SK-N-SH (cell line): ENCODE results near the gene BOD1L1. TPM values are rescaled to one million over a fixed set of nuclear protein-coding genes. Genes with fewer than 3 reads are reported as not detected.

Source experiments
- CTCF ChIA-PET: fragments of 300-600, 350-600 bp; formaldehyde crosslinking; extraction: SDS; loops from one replicate; lab custom pipeline; 2021; lab: Yijun Ruan, JAX
- POLR2A ChIA-PET: fragments of 350-600 bp; sonication (Branson Sonifier 250); formaldehyde crosslinking; extraction: SDS; loops from one replicate; lab custom pipeline; 2020; ENCODE audit warnings: antibody characterized with exemption, inconsistent platforms; lab: Yijun Ruan, JAX
- DNase-seq: peaks from one replicate; pipeline ENCODE4 v3.0.0; 2012
- H2AFZ ChIP-seq: fragments of 200-600 bp; sonication (generic); 2 replicates; pipeline ENCODE4 v1.8.1; 2016; ENCODE audit warnings: antibody characterized with exemption, mild to moderate bottlenecking, low read depth
- H3F3A ChIP-seq: fragments of 200-600 bp; sonication (generic); replicated peaks from 2 replicates; pipeline ENCODE3; 2016; ENCODE audit warnings: antibody characterized with exemption, mild to moderate bottlenecking; ENCODE audit not compliant: insufficient read depth
- H3K27ac ChIP-seq, 2 experiments: fragments of 200-500 bp in 1 of 2; fragments of 200-600 bp in 1 of 2; sonication (Bioruptor generic) in 1 of 2; sonication (generic), shearing (Covaris generic) in 1 of 2; 2 replicates each; pipeline versions ENCODE4 v1.5.1 to v1.6.1; 2014 to 2016; ENCODE audit warnings: low read depth in 2 of 2, inconsistent platforms in 1 of 2, low read length in 1 of 2, mild to moderate bottlenecking in 1 of 2, mixed read lengths in 1 of 2
- H3K27me3 ChIP-seq: fragments of 200-600 bp; sonication (generic), shearing (Covaris generic); 2 replicates; pipeline ENCODE4 v1.6.1; 2016; ENCODE audit warnings: mixed run types; ENCODE audit not compliant: insufficient read depth
- H3K36me3 ChIP-seq, 2 experiments: fragments of 200-500 bp in 1 of 2; fragments of 200-600 bp in 1 of 2; sonication (Bioruptor generic) in 1 of 2; sonication (generic) in 1 of 2; replicated peaks in 1 of 2; 2 replicates each; pipeline versions ENCODE3 to v1.5.1; 2014 to 2016; ENCODE audit warnings: low read length in 1 of 2, mild to moderate bottlenecking in 1 of 2; ENCODE audit not compliant: insufficient read depth in 2 of 2, control insufficient read depth in 1 of 2
- H3K4me1 ChIP-seq, 2 experiments: fragments of 200-500 bp in 1 of 2; fragments of 200-600 bp in 1 of 2; sonication (Bioruptor generic) in 1 of 2; sonication (generic), shearing (Covaris generic) in 1 of 2; 2 replicates each; pipeline versions ENCODE4 v1.5.1 to v1.6.1; 2014 to 2016; ENCODE audit warnings: low read depth in 1 of 2, low read length in 1 of 2, mixed run types in 1 of 2; ENCODE audit not compliant: insufficient read depth in 2 of 2, control insufficient read depth in 1 of 2
- H3K4me2 ChIP-seq: fragments of 200-600 bp; sonication (generic), shearing (Covaris generic); 2 replicates; pipeline ENCODE4 v1.6.1; 2017; ENCODE audit warnings: mixed run types
- H3K4me3 ChIP-seq, 2 experiments: fragments of 200-500 bp in 1 of 2; fragments of 200-600 bp in 1 of 2; sonication (Bioruptor generic) in 1 of 2; sonication (generic), shearing (Covaris generic) in 1 of 2; 2 replicates each; pipeline versions ENCODE4 v1.5.1 to v1.8.1; 2014 to 2016; ENCODE audit warnings: low read depth in 2 of 2, inconsistent platforms in 1 of 2, low read length in 1 of 2, mild to moderate bottlenecking in 1 of 2, mixed read lengths in 1 of 2, moderate library complexity in 1 of 2
- H3K79me2 ChIP-seq: fragments of 200-600 bp; sonication (generic); 2 replicates; pipeline ENCODE4 v1.8.1; 2017; ENCODE audit warnings: mild to moderate bottlenecking; ENCODE audit not compliant: insufficient read depth
- H3K9ac ChIP-seq: fragments of 200-600 bp; sonication (generic); 2 replicates; pipeline ENCODE4 v1.6.1; 2017; ENCODE audit warnings: mixed run types
- H3K9me2 ChIP-seq: fragments of 200-600 bp; sonication (generic); 2 replicates; pipeline ENCODE4 v1.6.1; 2017; ENCODE audit warnings: mixed run types
- H3K9me3 ChIP-seq: fragments of 200-600 bp; sonication (generic); 2 replicates; pipeline ENCODE4 v1.6.1; 2017; ENCODE audit warnings: mixed run types, mild to moderate bottlenecking, moderate library complexity
- H4K20me1 ChIP-seq: fragments of 200-600 bp; sonication (generic); 2 replicates; pipeline ENCODE4 v1.6.1; 2017; ENCODE audit warnings: mild to moderate bottlenecking, mixed run types; ENCODE audit not compliant: insufficient read depth
- CHD2 ChIP-seq: fragments of 150-350 bp; IDR thresholded peaks from 2 replicates; pipeline ENCODE4 v1.6.1; 2018; ENCODE audit warnings: low read length; ENCODE audit not compliant: partially characterized antibody
- EZH2phosphoT487 ChIP-seq: fragments of 200-600 bp; sonication (generic); IDR thresholded peaks from 2 replicates; pipeline ENCODE4 v1.6.1; 2017; ENCODE audit warnings: low read depth, mixed run types, mild to moderate bottlenecking, antibody characterized with exemption, moderate library complexity, borderline replicate concordance
- FOXM1 ChIP-seq: IDR thresholded peaks from 2 replicates; pipeline ENCODE4 v1.4.0; 2012; ENCODE audit warnings: low read depth, mild to moderate bottlenecking
- JUND ChIP-seq: IDR thresholded peaks from 2 replicates; pipeline ENCODE4 v1.4.0; 2012
- MXI1 ChIP-seq: IDR thresholded peaks from 2 replicates; pipeline ENCODE4 v1.6.1; 2012; ENCODE audit warnings: mild to moderate bottlenecking, low read depth, low read length, improper control_type of control experiment
- NFIC ChIP-seq: IDR thresholded peaks from 2 replicates; pipeline ENCODE4 v1.4.0; 2012; ENCODE audit warnings: borderline replicate concordance
- RCOR1 ChIP-seq: fragments of 150-350 bp; IDR thresholded peaks from 2 replicates; pipeline ENCODE4 v1.6.1; 2017; ENCODE audit warnings: antibody characterized with exemption, low read length
- TAF1 ChIP-seq: IDR thresholded peaks from 2 replicates; pipeline ENCODE4 v1.6.1; 2012; ENCODE audit warnings: low read depth, mild to moderate bottlenecking, low read length, moderate library complexity, borderline replicate concordance
- YY1 ChIP-seq: IDR thresholded peaks from 2 replicates; pipeline ENCODE4 v1.4.0; 2012; ENCODE audit warnings: low read depth, mild to moderate bottlenecking
- WGBS: methylation state at CpG from one replicate; pipeline ENCODE4 v1.1.6; 2017; ENCODE audit warnings: low lambda C conversion rate; 5-methylcytosine and 5-hydroxymethylcytosine counted together
- polyA plus RNA-seq, 3 experiments: library from polyadenylated mRNA; depleted of rRNA; stranded (reverse); fragments of >200 nt; gene quantifications; 2 replicates each; pipeline ENCODE4 v1.2.3, GENCODE V29; 2012
- TF ChIP-seq, protein P1 (sequence below): fragments of 150-350 bp; IDR thresholded peaks from 2 replicates; pipeline ENCODE4 v1.6.1; 2016; ENCODE audit warnings: mild to moderate bottlenecking, low read depth, low read length
- TF ChIP-seq, protein P2 (sequence below): fragments of 150-350 bp; IDR thresholded peaks from 2 replicates; pipeline ENCODE4 v1.6.1; 2017; ENCODE audit warnings: antibody characterized with exemption, low read length, low read depth, borderline replicate concordance

BOD1L1 gene
- polyA plus RNA-seq, 1 of the 3 experiments (the other 2 are of a cell fraction) = 12.5 TPM

DNA sequence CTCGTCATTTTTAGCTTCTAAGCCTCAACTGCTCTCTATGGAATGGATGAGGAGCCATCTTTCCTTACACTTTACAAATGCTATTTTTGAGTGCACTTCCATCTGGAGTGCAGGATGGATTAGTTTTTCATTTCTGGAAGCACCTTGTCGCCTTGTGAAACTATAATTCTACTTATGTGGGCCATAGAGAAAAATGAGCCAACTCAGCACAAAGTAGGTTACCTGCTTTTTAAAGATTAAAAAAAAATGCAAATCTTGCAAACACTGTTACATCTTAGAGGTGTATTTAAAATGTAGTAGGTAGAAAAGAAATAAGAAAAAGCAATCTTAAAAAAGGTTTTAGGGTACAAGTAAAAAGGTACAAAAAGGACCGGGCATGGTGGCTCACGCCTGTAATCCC lies 10.9 kb downstream of the BOD1L1 start:
- WGBS = 93% methylated on average over 4 of the region's 4 CpGs
- Histone ChIP-seq H3K4me1 (no peaks in the 10 kb centered on the region), H3K9me3 (no peaks in the 10 kb centered on the region), H2AFZ (no peak overlapping the region), H4K20me1 (peaks cover 17% of the 10 kb centered on the region), H3K79me2 (peaks cover 51% of the 10 kb centered on the region), H3K27ac (no peak overlapping the region), H3F3A (no peaks in the 10 kb centered on the region), H3K27me3 (no peaks in the 10 kb centered on the region), H3K4me2 (no peak overlapping the region), H3K9me2 (no peaks in the 10 kb centered on the region), H3K4me3 (no peak overlapping the region), H3K36me3 (peaks cover 75 to 82% of the 10 kb centered on the region in 2 experiments), H3K9ac (no peak overlapping the region)
- no peak for DNase-seq
- ChIA-PET POLR2A (interaction anchor here (0.6 kb wide), 1 partner anchor 11 kb away, joined by 3 read pairs; no protein-coding TSS in a partner anchor), CTCF (no interaction called here)
- no peak for TF ChIP-seq EZH2phosphoT487
- TF ChIP-seq, protein P1, sequence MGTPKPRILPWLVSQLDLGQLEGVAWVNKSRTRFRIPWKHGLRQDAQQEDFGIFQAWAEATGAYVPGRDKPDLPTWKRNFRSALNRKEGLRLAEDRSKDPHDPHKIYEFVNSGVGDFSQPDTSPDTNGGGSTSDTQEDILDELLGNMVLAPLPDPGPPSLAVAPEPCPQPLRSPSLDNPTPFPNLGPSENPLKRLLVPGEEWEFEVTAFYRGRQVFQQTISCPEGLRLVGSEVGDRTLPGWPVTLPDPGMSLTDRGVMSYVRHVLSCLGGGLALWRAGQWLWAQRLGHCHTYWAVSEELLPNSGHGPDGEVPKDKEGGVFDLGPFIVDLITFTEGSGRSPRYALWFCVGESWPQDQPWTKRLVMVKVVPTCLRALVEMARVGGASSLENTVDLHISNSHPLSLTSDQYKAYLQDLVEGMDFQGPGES = no peak
- TF ChIP-seq NFIC = no peak

DNA sequence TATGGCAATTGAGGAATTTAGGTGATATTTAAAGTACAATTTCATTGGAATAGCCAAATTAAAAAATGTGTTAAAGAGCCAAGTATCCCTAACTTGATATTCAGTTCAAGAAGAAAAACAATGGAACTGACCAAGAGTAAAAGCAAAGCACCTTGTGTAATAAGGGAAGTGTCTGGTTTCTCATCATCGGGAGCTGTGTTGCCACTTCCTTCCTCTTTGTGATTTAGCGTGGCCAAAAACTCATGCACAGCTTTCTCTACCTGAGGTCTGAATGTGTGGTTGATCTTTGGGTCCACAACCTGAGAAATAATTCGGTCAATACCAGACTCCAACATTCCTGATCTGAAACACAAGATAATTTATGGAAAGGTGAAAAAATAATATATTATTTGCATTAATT lies 12.4 kb downstream of the BOD1L1 start:
- Histone ChIP-seq H3K27me3 (no peaks in the 10 kb centered on the region), H3F3A (no peaks in the 10 kb centered on the region), H3K4me1 (no peaks in the 10 kb centered on the region), H2AFZ (no peak overlapping the region), H3K4me2 (no peak overlapping the region), H3K9me2 (no peaks in the 10 kb centered on the region), H4K20me1 (0 out of 2 replicates have a peak, but pooled peaks cover 3% of the 10 kb centered on the region), H3K79me2 (peaks cover 37% of the 10 kb centered on the region; the same call in 1 of the 2 replicates), H3K4me3 (no peak overlapping the region), H3K9me3 (no peaks in the 10 kb centered on the region), H3K36me3 (peaks cover 88 to 95% of the 10 kb centered on the region in 2 experiments), H3K27ac (no peak overlapping the region), H3K9ac (no peak overlapping the region)
- TF ChIP-seq CHD2 (no peak), TAF1 (no peak), YY1 (no peak), RCOR1 (no peak), JUND (no peak), NFIC (no peak), FOXM1 (no peak), MXI1 (no peak)
- TF ChIP-seq, protein P2, sequence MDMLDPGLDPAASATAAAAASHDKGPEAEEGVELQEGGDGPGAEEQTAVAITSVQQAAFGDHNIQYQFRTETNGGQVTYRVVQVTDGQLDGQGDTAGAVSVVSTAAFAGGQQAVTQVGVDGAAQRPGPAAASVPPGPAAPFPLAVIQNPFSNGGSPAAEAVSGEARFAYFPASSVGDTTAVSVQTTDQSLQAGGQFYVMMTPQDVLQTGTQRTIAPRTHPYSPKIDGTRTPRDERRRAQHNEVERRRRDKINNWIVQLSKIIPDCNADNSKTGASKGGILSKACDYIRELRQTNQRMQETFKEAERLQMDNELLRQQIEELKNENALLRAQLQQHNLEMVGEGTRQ = no peak
- DNase-seq = no peak
- POLR2A ChIA-PET = no interaction called here
- WGBS = 92% methylated on average over 3 of the region's 3 CpGs
- CTCF ChIA-PET = no interaction called here
